ENCODE data around the gene KMO.

The KMO gene

DNA sequence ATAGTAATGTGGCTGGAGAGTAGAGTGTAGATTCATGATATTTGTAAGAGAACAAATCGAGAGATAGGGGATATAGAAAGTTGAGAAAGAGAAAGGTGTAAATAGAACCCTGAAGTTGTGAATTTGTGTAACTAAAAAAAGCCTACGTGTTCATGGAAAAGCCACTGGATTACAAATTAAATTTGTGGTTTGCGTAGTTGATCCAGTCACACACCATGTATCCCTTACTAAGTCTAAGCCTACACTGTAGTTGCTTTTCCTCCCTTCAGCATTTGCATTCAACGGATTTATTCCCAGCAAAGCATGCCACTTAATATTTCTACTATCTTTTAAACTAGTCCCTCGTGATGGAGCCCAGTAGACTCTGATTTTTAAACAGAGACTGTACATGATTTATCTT is 24.9 kb downstream of the KMO start:
- H3K27me3 ChIP-seq (ENCODE audit: insufficient read depth, poor library complexity, severe bottlenecking): no peaks in the 10 kb centered on the region
- no peak overlapping the region for H3K27ac ChIP-seq (ENCODE audit: poor library complexity, severe bottlenecking)
- no peaks in the 10 kb centered on the region for H3K4me1 ChIP-seq (ENCODE audit: insufficient read depth, poor library complexity, severe bottlenecking)
- H3K9me3 ChIP-seq (ENCODE audit: severe bottlenecking): no peaks in the 10 kb centered on the region
- no peak for DNase-seq (ENCODE audit: low spot score)
- no peak for ATAC-seq (ENCODE audit: low read depth)
- H3K36me3 ChIP-seq (ENCODE audit: low read depth): no peaks in the 10 kb centered on the region
- H3K4me3 ChIP-seq (ENCODE audit: severe bottlenecking): no peak overlapping the region
- TF ChIP-seq, protein P1, sequence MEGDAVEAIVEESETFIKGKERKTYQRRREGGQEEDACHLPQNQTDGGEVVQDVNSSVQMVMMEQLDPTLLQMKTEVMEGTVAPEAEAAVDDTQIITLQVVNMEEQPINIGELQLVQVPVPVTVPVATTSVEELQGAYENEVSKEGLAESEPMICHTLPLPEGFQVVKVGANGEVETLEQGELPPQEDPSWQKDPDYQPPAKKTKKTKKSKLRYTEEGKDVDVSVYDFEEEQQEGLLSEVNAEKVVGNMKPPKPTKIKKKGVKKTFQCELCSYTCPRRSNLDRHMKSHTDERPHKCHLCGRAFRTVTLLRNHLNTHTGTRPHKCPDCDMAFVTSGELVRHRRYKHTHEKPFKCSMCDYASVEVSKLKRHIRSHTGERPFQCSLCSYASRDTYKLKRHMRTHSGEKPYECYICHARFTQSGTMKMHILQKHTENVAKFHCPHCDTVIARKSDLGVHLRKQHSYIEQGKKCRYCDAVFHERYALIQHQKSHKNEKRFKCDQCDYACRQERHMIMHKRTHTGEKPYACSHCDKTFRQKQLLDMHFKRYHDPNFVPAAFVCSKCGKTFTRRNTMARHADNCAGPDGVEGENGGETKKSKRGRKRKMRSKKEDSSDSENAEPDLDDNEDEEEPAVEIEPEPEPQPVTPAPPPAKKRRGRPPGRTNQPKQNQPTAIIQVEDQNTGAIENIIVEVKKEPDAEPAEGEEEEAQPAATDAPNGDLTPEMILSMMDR (IDR thresholded peaks at IDR 0.05; ENCODE audit: poor library complexity, severe bottlenecking): no peak

DNA sequence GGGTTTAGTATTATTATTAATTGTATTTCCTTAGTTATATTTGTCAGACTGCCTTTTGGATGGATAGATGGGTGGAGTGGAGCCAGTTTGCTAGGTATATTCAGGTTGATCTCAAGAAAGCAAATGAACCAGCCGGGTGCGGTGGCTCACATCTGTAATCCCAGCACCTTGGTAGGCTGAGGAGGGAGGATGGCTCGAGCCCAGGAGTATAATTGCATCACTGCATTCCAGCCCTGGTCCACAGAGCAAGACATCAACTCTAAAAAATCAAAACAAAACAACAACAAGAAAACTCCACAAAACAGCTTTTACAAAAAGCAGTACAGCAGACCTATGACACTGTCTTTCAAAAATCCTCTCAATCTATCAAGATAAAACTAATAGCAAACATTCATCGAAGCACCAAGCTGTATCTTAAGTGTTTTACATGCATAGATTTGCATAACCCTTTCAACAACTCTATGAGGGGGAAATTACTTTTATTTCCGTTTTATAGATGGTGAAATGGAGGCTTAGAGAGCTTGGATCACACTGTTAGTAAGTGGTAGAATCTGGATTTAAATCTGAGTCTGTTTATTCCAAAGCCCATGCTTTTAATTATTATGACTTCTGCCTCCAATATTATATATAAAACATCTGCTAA is 25.5 kb downstream of the KMO start:
- Histone ChIP-seq H3K4me3 (ENCODE audit: severe bottlenecking) (no peak overlapping the region), H3K27me3 (ENCODE audit: insufficient read depth, poor library complexity, severe bottlenecking) (no peaks in the 10 kb centered on the region), H3K27ac (ENCODE audit: poor library complexity, severe bottlenecking) (no peak overlapping the region), H3K4me1 (ENCODE audit: insufficient read depth, poor library complexity, severe bottlenecking) (no peaks in the 10 kb centered on the region), H3K36me3 (ENCODE audit: low read depth) (no peaks in the 10 kb centered on the region), H3K9me3 (ENCODE audit: severe bottlenecking) (no peaks in the 10 kb centered on the region)
- TF ChIP-seq, protein P1 (IDR thresholded peaks at IDR 0.05; ENCODE audit: poor library complexity, severe bottlenecking): no peak
- no peak for ATAC-seq (ENCODE audit: low read depth)
- DNase-seq (ENCODE audit: low spot score): no peak

DNA sequence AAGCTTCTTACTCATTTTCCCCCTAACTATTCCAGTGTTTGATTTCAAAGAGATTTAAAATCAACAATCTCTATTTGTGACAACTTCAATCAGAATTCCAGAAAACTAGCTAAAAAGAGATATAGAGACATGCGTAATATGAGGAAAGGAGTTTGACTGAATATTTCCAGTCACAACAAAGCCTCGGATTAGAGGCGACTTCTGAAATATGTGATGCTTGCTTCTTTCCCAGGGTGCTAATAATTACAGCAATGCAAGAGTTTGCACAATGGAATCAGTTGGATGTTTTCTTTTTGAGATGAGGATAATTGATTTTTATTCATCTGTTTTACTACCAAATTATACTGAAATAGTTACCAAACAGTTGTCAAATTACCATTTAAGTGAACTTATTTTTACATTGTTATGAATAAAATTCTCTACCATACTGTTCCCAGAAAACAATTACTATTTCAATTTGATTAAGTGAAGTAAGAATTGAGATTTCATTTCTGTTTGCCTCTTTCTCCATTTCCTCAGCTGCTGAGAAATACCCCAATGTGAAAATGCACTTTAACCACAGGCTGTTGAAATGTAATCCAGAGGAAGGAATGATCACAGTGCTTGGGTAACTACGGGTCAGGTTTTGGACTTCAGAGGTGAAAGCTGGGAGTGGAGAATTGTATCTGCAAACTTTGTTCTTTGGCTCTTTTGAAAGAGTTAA is 28.1 kb downstream of the KMO start:
- DNase-seq (ENCODE audit: low spot score): no peak
- H3K27me3 ChIP-seq (ENCODE audit: insufficient read depth, poor library complexity, severe bottlenecking): no peaks in the 10 kb centered on the region
- no peaks in the 10 kb centered on the region for H3K9me3 ChIP-seq (ENCODE audit: severe bottlenecking)
- no peaks in the 10 kb centered on the region for H3K36me3 ChIP-seq (ENCODE audit: low read depth)
- TF ChIP-seq, protein P1 (IDR thresholded peaks at IDR 0.05; ENCODE audit: poor library complexity, severe bottlenecking): no peak
- H3K4me3 ChIP-seq (ENCODE audit: severe bottlenecking): no peak overlapping the region
- no peak overlapping the region for H3K27ac ChIP-seq (ENCODE audit: poor library complexity, severe bottlenecking)
- no peaks in the 10 kb centered on the region for H3K4me1 ChIP-seq (ENCODE audit: insufficient read depth, poor library complexity, severe bottlenecking)
- no peak for ATAC-seq (ENCODE audit: low read depth)

DNA sequence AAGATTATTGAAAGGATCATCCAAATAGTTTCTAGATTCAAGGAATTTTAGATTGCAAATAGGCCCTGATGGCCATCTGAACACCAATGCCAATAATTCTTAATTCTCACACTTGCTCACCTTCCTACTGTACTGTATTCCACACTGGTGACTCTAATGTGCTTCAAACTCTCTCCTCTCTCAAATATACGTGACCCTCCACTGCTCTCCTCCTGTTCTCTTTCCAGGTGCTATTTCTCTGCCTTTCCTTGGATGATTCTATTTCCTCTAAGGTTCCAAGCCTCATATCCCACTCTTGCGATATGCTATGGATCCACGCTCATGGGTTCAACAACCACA is 28.6 kb downstream of the KMO start:
- Histone ChIP-seq H3K36me3 (ENCODE audit: low read depth) (no peaks in the 10 kb centered on the region), H3K27me3 (ENCODE audit: insufficient read depth, poor library complexity, severe bottlenecking) (no peaks in the 10 kb centered on the region), H3K27ac (ENCODE audit: poor library complexity, severe bottlenecking) (no peak overlapping the region), H3K4me1 (ENCODE audit: insufficient read depth, poor library complexity, severe bottlenecking) (no peaks in the 10 kb centered on the region), H3K4me3 (ENCODE audit: severe bottlenecking) (no peak overlapping the region), H3K9me3 (ENCODE audit: severe bottlenecking) (no peaks in the 10 kb centered on the region)
- TF ChIP-seq, protein P1 (IDR thresholded peaks at IDR 0.05; ENCODE audit: poor library complexity, severe bottlenecking): no peak
- no peak for DNase-seq (ENCODE audit: low spot score)
- no peak for ATAC-seq (ENCODE audit: low read depth)

- DNase-seq (ENCODE audit: low spot score): no peak
- TF ChIP-seq, protein P1 (IDR thresholded peaks at IDR 0.05; ENCODE audit: poor library complexity, severe bottlenecking): no peak
- ATAC-seq (ENCODE audit: low read depth): no peak
Measured at GRCh38 chr1:241569848-241570247, 37.7 kb downstream of the KMO start.

More at GRCh38 chr1:241569848-241570247, 37.7 kb downstream of the KMO start:
- Histone ChIP-seq H3K27me3 (ENCODE audit: insufficient read depth, poor library complexity, severe bottlenecking) (no peaks in the 10 kb centered on the region), H3K4me1 (ENCODE audit: insufficient read depth, poor library complexity, severe bottlenecking) (no peaks in the 10 kb centered on the region), H3K27ac (ENCODE audit: poor library complexity, severe bottlenecking) (no peak overlapping the region), H3K4me3 (ENCODE audit: severe bottlenecking) (no peak overlapping the region), H3K36me3 (ENCODE audit: low read depth) (no peaks in the 10 kb centered on the region), H3K9me3 (ENCODE audit: severe bottlenecking) (no peaks in the 10 kb centered on the region)
